Neuronal stem cell (in vitro differentiated cells): ENCODE measurements around the gene TTC23.

ENCODE experiments used
- DNase-seq: peaks from one replicate; pipeline ENCODE4 v3.0.0-alpha.2; 2013; ENCODE audit warnings: low spot score
- H2AFZ ChIP-seq: one replicate; pipeline ENCODE4 v1.6.1; 2013; ENCODE audit warnings: mild to moderate bottlenecking, low read length, inconsistent platforms
- H2AK5ac ChIP-seq: 2 replicates; pipeline ENCODE4 v1.6.1; 2013; ENCODE audit warnings: low read depth, mild to moderate bottlenecking, inconsistent platforms, low read length, moderate library complexity, mixed read lengths
- H2BK120ac ChIP-seq: 2 replicates; pipeline ENCODE4 v1.6.1; 2013; ENCODE audit warnings: low read depth, mild to moderate bottlenecking, inconsistent platforms, low read length, moderate library complexity, mixed read lengths
- H2BK12ac ChIP-seq: one replicate; pipeline ENCODE4 v1.6.1; 2013; ENCODE audit warnings: low read length, inconsistent platforms
- H2BK15ac ChIP-seq: 2 replicates; pipeline ENCODE4 v1.6.1; 2013; ENCODE audit warnings: mild to moderate bottlenecking, low read length, inconsistent platforms, mixed read lengths
- H2BK5ac ChIP-seq: one replicate; pipeline ENCODE4 v1.6.1; 2013; ENCODE audit warnings: inconsistent platforms, mild to moderate bottlenecking, low read length, moderate library complexity
- H3K14ac ChIP-seq: one replicate; pipeline ENCODE4 v1.6.1; 2013; ENCODE audit warnings: low read length, inconsistent platforms
- H3K18ac ChIP-seq: 2 replicates; pipeline ENCODE4 v1.6.1; 2013; ENCODE audit warnings: low read length, inconsistent platforms
- H3K23ac ChIP-seq: 2 replicates; pipeline ENCODE4 v1.6.1; 2013; ENCODE audit warnings: low read depth, mild to moderate bottlenecking, mixed read lengths, low read length, inconsistent platforms; ENCODE audit not compliant: poor library complexity
- H3K27ac ChIP-seq: replicated peaks from 3 replicates; pipeline ENCODE4 v1.5.1; 2013; ENCODE audit warnings: low read length, inconsistent platforms
- H3K27me3 ChIP-seq, 3 experiments: 2 replicates each; pipeline ENCODE4 v1.6.1; 2013; ENCODE audit warnings: low read length in 3 of 3, mild to moderate bottlenecking in 2 of 3, inconsistent platforms in 1 of 3, low read depth in 1 of 3, mixed read lengths in 1 of 3, moderate library complexity in 1 of 3; ENCODE audit not compliant: control insufficient read depth in 3 of 3, insufficient read depth in 3 of 3
- H3K36me3 ChIP-seq, 2 donors: replicated peaks in 1 of 2; 2 replicates each; pipeline ENCODE4 v1.6.1; 2013; ENCODE audit warnings: low read length in 2 of 2; ENCODE audit not compliant: control insufficient read depth in 2 of 2, insufficient read depth in 2 of 2
- H3K4ac ChIP-seq: 2 replicates; pipeline ENCODE4 v1.6.1; 2013; ENCODE audit warnings: inconsistent platforms, mild to moderate bottlenecking, low read length, moderate library complexity
- H3K4me1 ChIP-seq, 2 donors: 1 replicate in 1 of 2; 2 replicates in 1 of 2; pipeline ENCODE4 v1.6.1; 2013; ENCODE audit warnings: low read length in 2 of 2, low read depth in 1 of 2; ENCODE audit not compliant: control insufficient read depth in 2 of 2, insufficient read depth in 1 of 2
- H3K4me2 ChIP-seq: one replicate; pipeline ENCODE4 v1.6.1; 2013; ENCODE audit warnings: mild to moderate bottlenecking, low read length, inconsistent platforms; ENCODE audit not compliant: insufficient read depth, poor library complexity, severe bottlenecking
- H3K4me3 ChIP-seq, 2 donors: 2 replicates each; pipeline ENCODE4 v1.5.1; 2013; ENCODE audit warnings: low read length in 2 of 2, mild to moderate bottlenecking in 2 of 2, inconsistent platforms in 1 of 2, moderate library complexity in 1 of 2
- H3K79me1 ChIP-seq: one replicate; pipeline ENCODE4 v1.6.1; 2013; ENCODE audit warnings: low read depth, mild to moderate bottlenecking, inconsistent platforms, low read length, moderate library complexity
- H3K9ac ChIP-seq: one replicate; pipeline ENCODE4 v1.6.1; 2013; ENCODE audit warnings: mild to moderate bottlenecking, low read depth, low read length, inconsistent platforms; ENCODE audit not compliant: poor library complexity
- H3K9me3 ChIP-seq, 2 donors: replicated peaks in 1 of 2; 2 replicates each; pipeline versions ENCODE3 to v1.6.1; 2013; ENCODE audit warnings: low read length in 2 of 2, mild to moderate bottlenecking in 2 of 2, inconsistent platforms in 1 of 2, low read depth in 1 of 2, mixed read lengths in 1 of 2, moderate library complexity in 1 of 2; ENCODE audit not compliant: control insufficient read depth in 2 of 2, insufficient read depth in 1 of 2
- H4K8ac ChIP-seq: one replicate; pipeline ENCODE4 v1.6.1; 2013; ENCODE audit warnings: low read depth, mild to moderate bottlenecking, inconsistent platforms, low read length, moderate library complexity
- H4K91ac ChIP-seq: one replicate; pipeline ENCODE4 v1.6.1; 2013; ENCODE audit warnings: low read length, low read depth, mild to moderate bottlenecking, inconsistent platforms; ENCODE audit not compliant: poor library complexity
- WGBS, 2 donors: extraction: QIAGEN DNeasy Blood & Tissue Kit; methylation state at CpG; one replicate each; pipeline ENCODE4 v1.1.7; 2013; ENCODE audit warnings: missing lambda C conversion rate in 2 of 2, mixed read lengths in 1 of 2; ENCODE audit not compliant: insufficient read length in 2 of 2, insufficient replicate concordance in 1 of 2; ENCODE audit errors: extremely low coverage in 2 of 2; 5-methylcytosine and 5-hydroxymethylcytosine counted together

The TTC23 gene

GRCh38 chr15:99132634-99133287 is 116.6 kb downstream of the TTC23 start:
- Histone ChIP-seq H2AFZ (no peak overlapping the region), H2BK15ac (no peak overlapping the region), H2AK5ac (no peak overlapping the region), H4K91ac (peak overlapping the region; percentile 19), H3K23ac (peak overlapping the region; percentile 40), H3K18ac (no peak overlapping the region), H3K14ac (no peak overlapping the region), H2BK120ac (no peak overlapping the region), H4K8ac (no peak overlapping the region), H3K4me3 (no peak overlapping the region), H3K79me1 (no peaks in the 10 kb centered on the region), H2BK5ac (no peak overlapping the region), H2BK12ac (no peak overlapping the region), H3K27me3 (no peaks in the 10 kb centered on the region), H3K4ac (no peak overlapping the region), H3K4me2 (no peak overlapping the region), H3K4me1 (peaks cover 0 to 5% of the 10 kb centered on the region in 2 donors), H3K9ac (no peak overlapping the region), H3K36me3 (peaks cover 7 to 73% of the 10 kb centered on the region in 2 donors), H3K9me3 (peaks cover 0 to 7% of the 10 kb centered on the region in 2 donors), H3K27ac (no peak overlapping the region)
- no CpG with 5 or more reads among the region's 18 CpGs for WGBS, 2 donors
- DNase-seq = no peak

GRCh38 chr15:99132122-99132521 is 117.3 kb downstream of the TTC23 start:
- H3K79me1 ChIP-seq = no peaks in the 10 kb centered on the region
- peaks cover 0 to 7% of the 10 kb centered on the region in 2 donors for H3K9me3 ChIP-seq
- no peak overlapping the region for H3K27ac ChIP-seq
- H3K4me2 ChIP-seq = no peak overlapping the region
- no peak overlapping the region for H2BK5ac ChIP-seq
- no peak overlapping the region for H3K9ac ChIP-seq
- peaks cover 7 to 72% of the 10 kb centered on the region in 2 donors for H3K36me3 ChIP-seq
- H2BK120ac ChIP-seq = no peak overlapping the region
- H4K8ac ChIP-seq = no peak overlapping the region
- no peak overlapping the region for H4K91ac ChIP-seq
- H2BK12ac ChIP-seq = no peak overlapping the region
- H2AFZ ChIP-seq = no peak overlapping the region
- no peak overlapping the region for H2BK15ac ChIP-seq
- H3K14ac ChIP-seq = no peak overlapping the region
- H3K4ac ChIP-seq = no peak overlapping the region
- no peak overlapping the region for H3K23ac ChIP-seq
- H3K4me1 ChIP-seq = peaks cover 0 to 5% of the 10 kb centered on the region in 2 donors
- no peaks in the 10 kb centered on the region for H3K27me3 ChIP-seq
- no peak overlapping the region for H3K18ac ChIP-seq
- H3K4me3 ChIP-seq = no peak overlapping the region
- WGBS, 2 donors = no CpG with 5 or more reads among the region's 4 CpGs
- no peak for DNase-seq
- no peak overlapping the region for H2AK5ac ChIP-seq

GRCh38 chr15:99131441-99132023 is 117.8 kb downstream of the TTC23 start:
- no peak overlapping the region for H3K4ac ChIP-seq
- no peak overlapping the region for H2BK15ac ChIP-seq
- H2AFZ ChIP-seq = no peak overlapping the region
- peak overlapping the region; percentile 6 for H2BK5ac ChIP-seq
- no peak overlapping the region for H3K14ac ChIP-seq
- WGBS, 2 donors = no CpG with 5 or more reads among the region's 25 CpGs
- H3K27me3 ChIP-seq = no peaks in the 10 kb centered on the region
- no peak overlapping the region for H3K18ac ChIP-seq
- no peak overlapping the region for H2BK12ac ChIP-seq
- no peak overlapping the region for H3K9ac ChIP-seq
- H3K23ac ChIP-seq = peak overlapping the region; percentile 14
- H3K4me2 ChIP-seq = no peak overlapping the region
- H3K27ac ChIP-seq = no peak overlapping the region
- H2AK5ac ChIP-seq = peak overlapping the region; percentile 48
- H4K8ac ChIP-seq = no peak overlapping the region
- no peak for DNase-seq
- H2BK120ac ChIP-seq = no peak overlapping the region
- peaks cover 3 to 5% of the 10 kb centered on the region in 2 donors for H3K4me1 ChIP-seq
- H3K36me3 ChIP-seq = peaks cover 3 to 72% of the 10 kb centered on the region in 2 donors
- H4K91ac ChIP-seq = no peak overlapping the region
- H3K79me1 ChIP-seq = no peaks in the 10 kb centered on the region
- peaks cover 0 to 7% of the 10 kb centered on the region in 2 donors for H3K9me3 ChIP-seq
- H3K4me3 ChIP-seq = no peak overlapping the region

- H3K9ac ChIP-seq = no peak overlapping the region
- no peak overlapping the region for H3K4ac ChIP-seq
- H3K27me3 ChIP-seq = no peaks in the 10 kb centered on the region
- H3K9me3 ChIP-seq = peaks cover 0 to 7% of the 10 kb centered on the region in 2 donors
- H3K4me2 ChIP-seq = no peak overlapping the region
- H2BK15ac ChIP-seq = no peak overlapping the region
- H3K18ac ChIP-seq = no peak overlapping the region
- H2AFZ ChIP-seq = no peak overlapping the region
- no peak overlapping the region for H2AK5ac ChIP-seq
- H2BK120ac ChIP-seq = no peak overlapping the region
- no peak overlapping the region for H2BK12ac ChIP-seq
- no peak overlapping the region for H3K4me3 ChIP-seq
- peak overlapping the region; percentile 14 for H3K23ac ChIP-seq
- no peak overlapping the region for H4K91ac ChIP-seq
- peak overlapping the region; percentile 6 for H2BK5ac ChIP-seq
- H4K8ac ChIP-seq = no peak overlapping the region
- H3K14ac ChIP-seq = no peak overlapping the region
- peaks cover 1 to 67% of the 10 kb centered on the region in 2 donors for H3K36me3 ChIP-seq
- DNase-seq = no peak
- no peaks in the 10 kb centered on the region for H3K79me1 ChIP-seq
- H3K27ac ChIP-seq = no peak overlapping the region
- WGBS, 2 donors = no CpG with 5 or more reads among the region's 30 CpGs
- H3K4me1 ChIP-seq = peaks cover 4 to 11% of the 10 kb centered on the region in 2 donors
Measured at GRCh38 chr15:99130765-99131440, 118.5 kb downstream of the TTC23 start.
